Activated CD4-positive, alpha-beta T cell treated with anti-CD3 and anti-CD28 coated beads for 36 hours (primary cell): ENCODE measurements around the gene TSSK1B. TPM values are rescaled to one million over a fixed set of nuclear protein-coding genes. Genes with fewer than 3 reads are reported as not detected.
"Not testable (repeated sequence)": the region's sequence is repeated elsewhere in the genome, so short reads cannot be mapped to it uniquely, and the experiment has no call there.

Source experiments
- ATAC-seq: fragments of 200-7000 bp; cut with Tn5 transposase; one replicate; pipeline ENCODE4 v1.10.0; 2021; ENCODE audit warnings: mild to moderate bottlenecking, moderate library complexity
- CTCF ChIA-PET: fragments of 350-600 bp; sonication (Branson Sonifier 250); formaldehyde crosslinking; loops from one replicate; lab custom pipeline; 2021; ENCODE audit warnings: antibody characterized with exemption; lab: Charles Lee
- POLR2A ChIA-PET: fragments of 350-600 bp; sonication (Branson Sonifier 250); formaldehyde crosslinking; loops from one replicate; lab custom pipeline; 2021; ENCODE audit warnings: antibody characterized with exemption, inconsistent platforms; lab: Charles Lee
- DNase-seq: peaks from one replicate; pipeline ENCODE4 v3.0.0-alpha.2; 2020
- H3K27ac Mint-ChIP-seq: one replicate; pipeline ENCODE4 v1.8.0; 2021; ENCODE audit warnings: mixed read lengths
- H3K27me3 Mint-ChIP-seq: one replicate; pipeline ENCODE4 v1.8.0; 2021; ENCODE audit warnings: mixed read lengths
- H3K36me3 Mint-ChIP-seq: one replicate; pipeline ENCODE4 v1.8.0; 2021; ENCODE audit warnings: low read depth, mixed read lengths
- H3K4me1 Mint-ChIP-seq: one replicate; pipeline ENCODE4 v1.8.0; 2021; ENCODE audit warnings: mixed read lengths
- H3K4me3 Mint-ChIP-seq: one replicate; pipeline ENCODE4 v1.8.0; 2021; ENCODE audit warnings: mild to moderate bottlenecking, moderate library complexity, mixed read lengths
- H3K9me3 Mint-ChIP-seq: one replicate; pipeline ENCODE4 v1.8.0; 2021; ENCODE audit warnings: low read depth, mixed read lengths
- intact Hi-C, 2 experiments: fragments of 100-400 bp; cut with DNase I in 1 of 2; cut with micrococcal nuclease in 1 of 2; formaldehyde crosslinking; loops; one replicate each; pipeline versions ENCODE4 v1.14.2 to v1.15.1; 2022 to 2024; cut with DNase I, micrococcal nuclease
- total RNA-seq, 2 experiments: library from RNA; stranded (reverse); gene quantifications; one replicate each; pipeline ENCODE4 v1.2.3, GENCODE V29; 2021

Gene TSSK1B
- total RNA-seq: not detected

GRCh38 chr5:113434889-113435288 lies at the start of gene TSSK1B:
Gene TSSK1B (minus strand): TSS chr5:113434989. CDS start chr5:113434839, 150 bp downstream.
- CTCF ChIA-PET: no interaction called here
- no peak for DNase-seq
- no peaks in the 10 kb centered on the region for H3K27me3 Mint-ChIP-seq
- H3K27ac Mint-ChIP-seq: no peak within 1 kb of the TSS
- no peak within 1 kb of the TSS for H3K4me3 Mint-ChIP-seq
- ATAC-seq: no peak
- no peaks in the 10 kb centered on the region for H3K4me1 Mint-ChIP-seq
- intact Hi-C loops: no loop called here
- H3K36me3 Mint-ChIP-seq: no peaks in the 10 kb centered on the region
- POLR2A ChIA-PET: no interaction called here
- H3K9me3 Mint-ChIP-seq: no peaks in the 10 kb centered on the region

DNA sequence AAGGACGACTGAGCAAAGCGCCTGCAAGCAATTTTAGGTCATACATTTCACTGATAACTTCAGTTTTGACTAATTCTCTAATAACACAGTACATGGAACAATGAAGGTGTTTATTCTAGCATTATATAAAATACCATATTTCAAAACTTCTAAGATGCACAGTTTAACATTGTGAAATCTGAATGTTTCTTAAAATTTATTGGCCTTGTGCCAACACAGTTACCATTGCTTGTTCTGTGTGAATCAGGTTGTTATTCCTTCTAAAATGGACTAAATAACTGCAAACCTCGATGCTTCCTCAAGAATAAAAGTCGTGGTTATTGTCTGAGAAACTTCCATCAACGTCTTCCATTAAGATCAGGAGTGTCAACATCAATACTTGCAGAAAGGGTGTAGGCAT lies 45.5 kb upstream of the TSSK1B start:
- CTCF ChIA-PET: no interaction called here
- no peaks in the 10 kb centered on the region for H3K9me3 Mint-ChIP-seq

GRCh38 chr5:113478691-113479090 lies 43.9 kb upstream of the TSSK1B start:
- intact Hi-C loops: no loop called here
- Mint-ChIP-seq H3K27me3 (peaks cover 31% of the 10 kb centered on the region), H3K27ac (no peak overlapping the region), H3K4me1 (no peaks in the 10 kb centered on the region), H3K9me3 (no peaks in the 10 kb centered on the region), H3K4me3 (no peak overlapping the region), H3K36me3 (no peaks in the 10 kb centered on the region)
- no peak for DNase-seq
- CTCF ChIA-PET: interaction anchor here (1.3 to 1.4 kb wide), 2 partner anchors 10 to 19 kb away, joined by 3 to 4 read pairs; no protein-coding TSS in a partner anchor
- no peak for ATAC-seq
- POLR2A ChIA-PET: no interaction called here

More for the DNA sequence above, 45.5 kb upstream of the TSSK1B start:
- POLR2A ChIA-PET: no interaction called here
- Mint-ChIP-seq H3K4me1 (no peaks in the 10 kb centered on the region), H3K4me3 (no peak overlapping the region), H3K27me3 (peaks cover 33% of the 10 kb centered on the region), H3K27ac (no peak overlapping the region), H3K36me3 (no peaks in the 10 kb centered on the region)
- ATAC-seq: no peak
- DNase-seq: no peak
- intact Hi-C loops: loop anchor here in 1 of 2 experiments (10.0 kb wide), 1 partner anchor 105 kb away; no protein-coding TSS in a partner anchor

DNA sequence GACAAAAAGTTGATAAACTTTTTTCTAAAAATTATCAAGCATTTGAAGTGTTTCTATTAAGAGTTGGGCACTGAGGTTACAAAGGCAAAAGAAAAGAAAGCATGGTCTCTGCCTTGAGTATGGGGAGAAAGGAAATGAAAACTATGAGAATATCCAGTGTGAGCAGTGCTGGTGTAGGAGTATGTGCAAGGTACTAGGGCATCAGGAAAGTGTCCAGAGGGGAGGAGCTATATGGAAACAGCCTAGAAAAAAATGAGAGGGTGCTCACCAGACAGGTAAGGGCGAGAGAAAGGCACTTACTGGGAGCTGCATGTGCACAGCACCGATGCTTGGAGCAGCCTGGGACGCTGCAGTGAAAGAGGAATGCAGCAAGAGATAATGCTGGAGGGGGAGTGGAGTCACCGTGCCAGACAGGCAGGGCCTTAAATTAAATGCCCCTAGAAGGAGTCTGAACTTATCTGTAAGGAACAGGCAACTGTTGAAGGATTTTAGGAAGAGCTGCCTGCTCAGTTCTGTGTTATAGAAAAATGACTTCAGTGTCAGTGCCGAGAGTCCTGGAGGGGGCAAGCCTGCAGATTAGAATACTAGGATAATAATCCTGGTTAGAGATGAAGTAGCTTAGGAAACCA lies 39.4 kb upstream of the TSSK1B start:
- Mint-ChIP-seq H3K27ac (no peak overlapping the region), H3K36me3 (peaks cover 1% of the 10 kb centered on the region), H3K27me3 (peaks cover 30% of the 10 kb centered on the region), H3K4me1 (no peaks in the 10 kb centered on the region), H3K4me3 (no peak overlapping the region), H3K9me3 (peaks cover 4% of the 10 kb centered on the region)
- CTCF ChIA-PET: interaction anchor here (1.5 kb wide), 1 partner anchor 14 kb away, joined by 6 read pairs; the partner anchor contains the start of gene MCC
- POLR2A ChIA-PET: no interaction called here
- intact Hi-C loops: no loop called here
- no peak for ATAC-seq
- DNase-seq: no peak

DNA sequence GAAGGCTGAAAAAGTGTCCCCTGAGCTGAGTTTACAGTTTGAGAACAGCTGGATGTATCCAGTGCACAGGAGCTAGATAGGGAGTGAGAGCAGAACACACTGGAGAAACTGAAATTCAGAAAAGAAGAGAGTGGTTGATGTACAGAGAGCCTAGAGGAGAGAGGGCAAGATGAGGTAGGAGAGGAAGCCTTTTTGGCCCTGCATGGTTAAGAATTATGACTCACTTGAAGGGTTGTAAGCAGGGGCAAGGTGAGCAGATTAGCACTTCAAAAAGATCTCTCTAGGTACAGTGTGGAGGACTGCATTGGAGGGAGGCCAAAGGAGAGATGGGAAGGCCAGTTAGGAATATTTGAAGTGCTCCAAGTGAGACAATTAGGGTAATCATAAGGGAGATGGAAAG lies 28.2 kb upstream of the TSSK1B start:
- ATAC-seq (no peak), DNase-seq (no peak)
- H3K4me3 Mint-ChIP-seq: no peak overlapping the region
- CTCF ChIA-PET: no interaction called here
- H3K36me3 Mint-ChIP-seq: no peaks in the 10 kb centered on the region
- H3K27ac Mint-ChIP-seq: no peak overlapping the region
- intact Hi-C loops: no loop called here
- H3K27me3 Mint-ChIP-seq: peaks cover 3% of the 10 kb centered on the region
- no peaks in the 10 kb centered on the region for H3K9me3 Mint-ChIP-seq
- POLR2A ChIA-PET: no interaction called here
- H3K4me1 Mint-ChIP-seq: no peaks in the 10 kb centered on the region

DNA sequence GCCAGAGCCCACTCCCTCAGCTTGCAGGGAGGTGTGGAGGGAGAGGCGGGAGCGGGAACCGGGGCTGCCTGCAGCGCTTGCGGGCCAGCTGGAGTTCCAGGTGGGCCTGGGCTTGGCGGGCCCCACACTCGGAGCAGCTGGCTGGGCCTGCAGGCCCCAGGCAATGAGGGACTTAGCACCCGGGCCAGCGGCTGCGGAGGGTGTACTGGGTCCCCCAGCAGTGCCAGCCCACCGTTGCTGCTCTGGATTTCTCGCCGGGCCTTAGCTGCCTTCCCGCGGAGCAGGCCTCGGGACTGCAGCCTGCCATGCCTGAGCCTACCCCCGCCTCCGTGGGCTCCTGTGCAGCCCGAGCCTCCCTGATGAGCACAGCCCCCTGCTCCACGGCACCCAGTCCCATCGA lies 22.3 kb upstream of the TSSK1B start:
- H3K4me1 Mint-ChIP-seq, ATAC-seq, POLR2A ChIA-PET, DNase-seq, H3K36me3 Mint-ChIP-seq, intact Hi-C loops, H3K27me3 Mint-ChIP-seq, CTCF ChIA-PET, H3K9me3 Mint-ChIP-seq, H3K4me3 Mint-ChIP-seq, H3K27ac Mint-ChIP-seq: not testable (repeated sequence)

GRCh38 chr5:113452941-113453340 lies 18.2 kb upstream of the TSSK1B start:
- Mint-ChIP-seq H3K36me3 (no peaks in the 10 kb centered on the region), H3K27ac (no peak overlapping the region), H3K4me3 (no peak overlapping the region), H3K9me3 (no peaks in the 10 kb centered on the region), H3K27me3 (peaks cover 2% of the 10 kb centered on the region), H3K4me1 (peaks cover 5% of the 10 kb centered on the region)
- ATAC-seq (no peak), DNase-seq (no peak)
- CTCF ChIA-PET: no interaction called here
- intact Hi-C loops: no loop called here
- POLR2A ChIA-PET: no interaction called here

GRCh38 chr5:113451797-113452196 lies 17.0 kb upstream of the TSSK1B start:
- ChIA-PET CTCF (no interaction called here), POLR2A (no interaction called here)
- Mint-ChIP-seq H3K9me3 (no peaks in the 10 kb centered on the region), H3K4me3 (no peak overlapping the region), H3K27me3 (peaks cover 7% of the 10 kb centered on the region), H3K4me1 (peaks cover 5% of the 10 kb centered on the region), H3K27ac (no peak overlapping the region), H3K36me3 (no peaks in the 10 kb centered on the region)
- DNase-seq (no peak), ATAC-seq (no peak)
- intact Hi-C loops: no loop called here

- H3K27me3 Mint-ChIP-seq: peaks cover 10% of the 10 kb centered on the region
- POLR2A ChIA-PET: no interaction called here
- no peak overlapping the region for H3K4me3 Mint-ChIP-seq
- H3K36me3 Mint-ChIP-seq: no peaks in the 10 kb centered on the region
- H3K9me3 Mint-ChIP-seq: no peaks in the 10 kb centered on the region
- ATAC-seq: no peak
- peaks cover 5% of the 10 kb centered on the region for H3K4me1 Mint-ChIP-seq
- H3K27ac Mint-ChIP-seq: no peak overlapping the region
- DNase-seq: no peak
- intact Hi-C loops: no loop called here
- CTCF ChIA-PET: no interaction called here
Measured at GRCh38 chr5:113450929-113451328, 16.1 kb upstream of the TSSK1B start.

DNA sequence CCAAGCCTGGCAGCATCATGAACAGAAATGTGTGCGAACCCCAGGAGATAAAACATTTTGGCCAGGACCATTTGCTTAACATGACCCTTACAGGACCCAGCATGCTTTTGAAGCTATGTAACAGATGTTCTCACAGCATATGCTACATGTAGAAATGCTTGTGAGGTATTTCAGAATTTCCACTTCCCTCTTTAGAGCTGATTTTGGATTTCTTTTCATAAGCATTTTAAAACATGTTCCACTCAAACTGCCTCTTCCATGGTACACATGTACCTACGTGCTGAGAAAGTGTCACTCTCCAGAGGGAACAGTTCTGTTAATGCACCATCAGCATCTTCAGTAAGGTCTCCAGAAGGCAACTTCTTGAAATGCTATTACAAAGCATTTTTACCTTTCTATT lies 15.7 kb upstream of the TSSK1B start:
- DNase-seq: no peak
- no peak overlapping the region for H3K27ac Mint-ChIP-seq
- H3K27me3 Mint-ChIP-seq: peaks cover 11% of the 10 kb centered on the region
- ATAC-seq: no peak
- POLR2A ChIA-PET: no interaction called here
- no peaks in the 10 kb centered on the region for H3K36me3 Mint-ChIP-seq
- peaks cover 5% of the 10 kb centered on the region for H3K4me1 Mint-ChIP-seq
- H3K9me3 Mint-ChIP-seq: peaks cover 2% of the 10 kb centered on the region
- no peak overlapping the region for H3K4me3 Mint-ChIP-seq
- intact Hi-C loops: no loop called here
- CTCF ChIA-PET: no interaction called here

DNA sequence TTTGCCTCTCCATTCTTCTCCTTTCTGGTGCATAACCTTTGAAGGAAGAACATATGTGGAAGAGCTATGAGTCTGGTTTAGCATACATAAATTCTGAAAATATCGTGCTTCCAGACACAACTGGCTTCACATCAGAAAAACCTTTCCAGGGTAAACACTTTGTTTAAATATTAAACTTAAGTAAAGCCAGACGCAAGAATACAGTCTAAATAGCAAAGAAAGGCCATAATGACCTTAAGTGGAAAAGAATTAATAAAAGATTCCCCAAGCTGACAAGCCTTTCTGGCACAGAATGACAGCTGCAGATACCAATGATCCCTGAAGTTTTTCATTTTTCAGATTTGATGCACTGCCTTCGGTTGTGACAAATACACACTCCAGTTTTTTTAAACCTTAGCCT lies 13.5 kb upstream of the TSSK1B start:
- H3K36me3 Mint-ChIP-seq: no peaks in the 10 kb centered on the region
- DNase-seq: no peak
- intact Hi-C loops: no loop called here
- no peak overlapping the region for H3K4me3 Mint-ChIP-seq
- peaks cover 2% of the 10 kb centered on the region for H3K9me3 Mint-ChIP-seq
- peaks cover 5% of the 10 kb centered on the region for H3K4me1 Mint-ChIP-seq
- ChIA-PET POLR2A (no interaction called here), CTCF (interaction anchor here (0.6 kb wide), 1 partner anchor 1781 kb away, joined by 3 read pairs; no protein-coding TSS in a partner anchor)
- H3K27ac Mint-ChIP-seq: no peak overlapping the region
- ATAC-seq: no peak
- peaks cover 14% of the 10 kb centered on the region for H3K27me3 Mint-ChIP-seq

DNA sequence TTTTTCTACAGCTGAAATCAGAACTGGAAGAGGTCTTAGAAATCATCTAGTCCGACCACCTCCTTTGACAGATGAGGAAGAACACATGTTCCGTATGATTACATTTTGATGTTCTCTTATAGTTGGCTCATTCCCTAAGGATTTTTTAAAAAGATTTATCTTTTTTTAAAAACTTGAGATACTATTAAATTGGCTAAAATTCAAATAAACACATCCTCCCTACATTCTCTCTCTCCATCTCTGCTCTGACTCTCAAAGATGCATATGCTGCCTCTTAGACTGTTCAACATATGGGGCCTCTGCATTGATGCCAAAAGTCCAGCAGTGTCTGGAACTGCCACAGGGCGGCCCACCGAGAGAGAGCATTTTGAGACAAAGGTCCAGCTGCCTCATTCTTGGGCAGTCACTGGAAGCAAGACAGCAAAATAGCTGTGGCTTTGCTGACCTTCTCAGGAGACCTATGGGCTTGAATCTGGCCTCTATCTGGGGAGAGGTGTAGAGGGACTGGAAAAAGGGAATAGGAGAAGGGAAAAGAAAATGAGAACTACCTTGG lies 12.8 kb upstream of the TSSK1B start:
- ChIA-PET CTCF (interaction anchor here (0.6 kb wide), 1 partner anchor 1781 kb away, joined by 3 read pairs; no protein-coding TSS in a partner anchor), POLR2A (no interaction called here)
- ATAC-seq (no peak), DNase-seq (no peak)
- no peak overlapping the region for H3K27ac Mint-ChIP-seq
- H3K36me3 Mint-ChIP-seq: no peaks in the 10 kb centered on the region
- peaks cover 14% of the 10 kb centered on the region for H3K27me3 Mint-ChIP-seq
- no peak overlapping the region for H3K4me3 Mint-ChIP-seq
- peaks cover 5% of the 10 kb centered on the region for H3K4me1 Mint-ChIP-seq
- peaks cover 2% of the 10 kb centered on the region for H3K9me3 Mint-ChIP-seq
- intact Hi-C loops: no loop called here
